ENCODE data around the gene NTSR1.

NTSR1 gene

GRCh38 chr20:62708591-62709536 is at the start of gene NTSR1:
Gene NTSR1, plus strand, starts transcription at chr20:62708836. Its CDS starts 372 bp downstream, at chr20:62709208.
- in situ Hi-C loops (cut with HindIII; ENCODE audit: low sequenced_read_pairs): no loop called here

DNA sequence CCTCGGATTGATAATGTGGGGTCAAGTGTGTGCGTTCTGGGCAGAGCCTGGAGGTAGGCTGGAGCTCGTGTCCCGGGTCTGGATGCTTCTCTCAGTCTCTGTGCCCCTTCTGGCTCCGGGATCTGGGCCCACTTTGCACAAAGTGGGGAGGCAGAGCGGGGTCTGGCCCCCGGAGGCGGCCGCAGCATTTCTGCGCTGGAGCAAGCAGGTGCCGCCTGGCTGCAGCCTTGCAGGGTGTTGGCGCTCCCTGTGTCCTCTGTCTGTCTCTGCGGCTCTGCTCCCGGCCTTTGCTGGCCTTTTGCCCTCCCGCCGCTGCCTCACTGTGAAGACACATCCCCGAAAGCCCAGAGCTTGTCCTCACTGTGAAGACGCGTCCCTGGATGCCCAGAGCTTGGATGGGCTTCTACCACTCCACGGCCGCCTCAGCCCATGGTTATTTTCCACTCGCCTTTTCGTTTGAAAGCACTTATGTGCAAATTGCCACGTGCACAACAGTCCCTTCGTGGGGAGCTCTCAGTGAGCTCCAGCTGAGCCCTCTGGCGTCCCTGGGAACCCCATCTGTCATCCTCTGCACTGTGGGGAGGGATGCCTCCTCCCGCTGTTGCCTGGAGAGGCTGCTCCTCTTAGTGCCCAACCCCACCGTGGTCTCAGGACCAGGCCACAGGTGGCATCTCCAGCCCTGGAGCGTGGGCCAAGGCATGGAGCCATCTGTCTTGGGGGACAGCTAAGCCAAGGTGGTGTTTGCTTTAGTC is 49.0 kb upstream of the NTSR1 start:
- in situ Hi-C loops (cut with HindIII; ENCODE audit: low sequenced_read_pairs): no loop called here

- in situ Hi-C loops (cut with HindIII; ENCODE audit: low sequenced_read_pairs): no loop called here
Measured at GRCh38 chr20:62660240-62660615, 48.4 kb upstream of the NTSR1 start.

DNA sequence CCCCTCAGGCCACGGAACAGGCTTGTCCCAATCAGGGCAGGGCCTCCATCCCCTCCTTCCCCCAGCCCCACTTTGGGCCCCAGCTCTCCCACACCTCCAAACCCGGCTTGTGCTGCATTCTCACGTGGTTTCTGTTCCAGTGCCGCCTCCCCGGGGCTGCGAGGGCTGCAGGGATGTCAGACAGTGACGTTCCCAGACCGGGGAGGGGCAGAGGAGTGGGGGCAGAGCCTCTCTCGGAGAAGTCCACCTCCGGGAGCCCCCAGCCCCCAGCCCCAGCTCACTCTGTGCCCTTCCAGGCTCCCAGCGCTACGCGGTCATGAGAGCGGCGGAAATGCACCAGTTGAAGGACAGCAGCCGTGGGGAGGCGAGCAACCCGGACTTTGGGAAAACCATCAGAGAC is 47.9 kb upstream of the NTSR1 start:
- in situ Hi-C loops (cut with HindIII; ENCODE audit: low sequenced_read_pairs): no loop called here

GRCh38 chr20:62661647-62662046 is 47.0 kb upstream of the NTSR1 start:
- in situ Hi-C loops (cut with HindIII; ENCODE audit: low sequenced_read_pairs): no loop called here

DNA sequence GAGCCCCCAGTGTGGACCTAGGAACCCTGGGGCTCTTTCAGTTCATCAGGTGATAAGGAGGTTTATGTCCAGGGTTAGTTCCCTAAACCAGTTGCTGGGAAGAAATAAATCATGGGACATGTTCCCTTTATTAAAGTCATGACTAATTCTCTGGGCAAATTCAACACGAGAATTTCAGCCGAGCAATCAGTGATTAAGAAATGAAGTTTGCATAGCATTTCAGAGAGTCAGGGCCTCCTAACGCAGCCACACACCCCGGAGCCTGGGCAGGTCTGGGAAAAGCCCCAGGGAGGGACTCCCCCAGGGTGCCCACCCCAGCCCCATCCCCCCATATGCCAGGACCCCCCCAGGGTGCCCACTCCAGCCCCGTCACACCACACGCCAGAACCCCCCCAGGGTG is 46.2 kb upstream of the NTSR1 start:
- in situ Hi-C loops (cut with HindIII; ENCODE audit: low sequenced_read_pairs): no loop called here

- in situ Hi-C loops (cut with HindIII; ENCODE audit: low sequenced_read_pairs): no loop called here
Measured at GRCh38 chr20:62663145-62664018, 45.3 kb upstream of the NTSR1 start.

DNA sequence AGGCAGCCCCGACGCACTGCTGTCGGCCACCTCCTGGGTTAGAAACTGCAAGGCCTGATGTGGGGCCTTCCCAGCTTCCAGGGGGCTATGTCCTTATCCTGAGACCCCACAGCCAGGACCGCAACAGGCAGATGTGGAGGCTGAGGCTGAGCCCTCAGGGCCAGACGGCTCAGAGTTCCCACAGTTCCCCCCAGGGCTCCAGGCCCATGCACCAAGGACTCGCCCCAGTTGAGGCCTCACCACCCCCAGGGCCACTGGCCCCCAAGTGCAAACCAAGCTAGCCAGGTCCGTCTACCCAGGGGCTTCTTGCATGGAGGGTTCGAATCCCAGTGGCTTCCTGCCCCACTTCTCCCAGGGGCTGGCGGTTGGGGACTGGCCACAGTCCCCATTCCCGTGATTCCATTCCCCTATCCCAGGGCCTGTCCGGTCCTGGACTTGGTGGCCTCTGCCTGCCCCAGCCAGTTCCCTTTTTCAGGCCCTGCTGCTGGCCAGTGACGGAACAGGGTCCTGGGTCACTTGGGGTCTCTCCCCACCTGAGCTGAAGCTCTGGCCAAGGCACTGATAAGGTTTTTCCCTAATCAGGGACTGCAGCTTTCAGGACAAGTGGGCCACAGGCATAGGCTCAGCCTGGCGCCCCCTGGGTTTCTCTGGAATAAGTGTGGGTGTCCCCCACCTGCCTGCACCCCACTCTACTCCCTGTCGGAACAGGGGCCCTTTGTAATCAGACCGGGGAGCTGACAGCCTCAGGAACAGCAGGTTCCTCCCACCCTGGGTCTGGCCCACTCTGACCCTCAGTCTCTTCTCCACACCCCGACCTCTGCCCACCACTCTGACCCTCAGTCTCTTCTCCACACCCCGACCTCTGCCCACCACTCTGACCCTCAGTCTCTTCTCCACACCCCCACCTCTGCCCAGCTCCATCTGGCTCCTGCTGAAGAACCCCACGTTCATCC is 44.3 kb upstream of the NTSR1 start:
- in situ Hi-C loops (cut with HindIII; ENCODE audit: low sequenced_read_pairs): no loop called here

GRCh38 chr20:62665153-62665754 is 43.4 kb upstream of the NTSR1 start:
- in situ Hi-C loops (cut with HindIII; ENCODE audit: low sequenced_read_pairs): loop anchor here (5.0 kb wide), 2 partner anchors 72 to 107 kb away; no protein-coding TSS in a partner anchor

- in situ Hi-C loops (cut with HindIII; ENCODE audit: low sequenced_read_pairs): loop anchor here (5.0 kb wide), 2 partner anchors 71 to 106 kb away; no protein-coding TSS in a partner anchor
Measured at GRCh38 chr20:62665826-62666735, 42.6 kb upstream of the NTSR1 start.

DNA sequence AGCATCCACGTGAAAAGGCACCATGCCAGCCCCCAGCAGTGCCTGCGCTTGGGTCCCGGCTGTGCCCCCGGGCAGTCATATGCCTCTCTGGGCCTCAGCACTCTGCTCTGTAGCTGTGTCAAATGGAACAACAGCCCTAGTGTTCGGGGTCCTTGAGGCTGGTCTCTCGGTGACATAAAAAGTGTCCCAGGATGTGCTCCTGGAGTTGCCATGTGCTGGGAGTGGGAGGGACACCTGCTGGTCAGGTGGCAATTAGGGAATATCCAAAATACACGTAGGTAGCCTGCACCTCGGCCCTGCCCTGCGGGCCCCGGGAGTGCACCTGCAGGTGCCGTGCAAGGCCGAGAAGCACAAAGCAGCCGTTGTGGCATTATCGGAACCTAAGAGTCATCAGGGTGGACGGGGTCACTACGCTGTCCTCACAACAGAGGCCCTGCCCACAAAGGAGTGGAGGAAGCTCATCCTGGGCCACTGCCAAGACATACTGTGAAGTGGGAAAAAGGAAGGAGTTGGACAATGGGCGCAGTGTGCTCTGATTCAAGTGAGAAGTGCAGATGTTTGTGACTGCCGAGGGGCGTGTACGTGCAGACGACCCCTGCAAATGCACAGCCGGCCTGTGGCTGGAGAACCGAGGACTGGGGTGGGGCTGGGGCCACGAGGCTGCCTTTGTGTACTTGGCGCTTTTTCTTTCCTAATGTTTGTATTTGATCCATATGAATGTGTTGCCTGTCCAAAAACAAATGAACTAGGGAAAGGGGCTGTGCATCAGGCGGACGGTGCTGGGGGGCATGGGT is 41.7 kb upstream of the NTSR1 start:
- in situ Hi-C loops (cut with HindIII; ENCODE audit: low sequenced_read_pairs): loop anchor here (5.0 kb wide), 2 partner anchors 70 to 105 kb away; no protein-coding TSS in a partner anchor

DNA sequence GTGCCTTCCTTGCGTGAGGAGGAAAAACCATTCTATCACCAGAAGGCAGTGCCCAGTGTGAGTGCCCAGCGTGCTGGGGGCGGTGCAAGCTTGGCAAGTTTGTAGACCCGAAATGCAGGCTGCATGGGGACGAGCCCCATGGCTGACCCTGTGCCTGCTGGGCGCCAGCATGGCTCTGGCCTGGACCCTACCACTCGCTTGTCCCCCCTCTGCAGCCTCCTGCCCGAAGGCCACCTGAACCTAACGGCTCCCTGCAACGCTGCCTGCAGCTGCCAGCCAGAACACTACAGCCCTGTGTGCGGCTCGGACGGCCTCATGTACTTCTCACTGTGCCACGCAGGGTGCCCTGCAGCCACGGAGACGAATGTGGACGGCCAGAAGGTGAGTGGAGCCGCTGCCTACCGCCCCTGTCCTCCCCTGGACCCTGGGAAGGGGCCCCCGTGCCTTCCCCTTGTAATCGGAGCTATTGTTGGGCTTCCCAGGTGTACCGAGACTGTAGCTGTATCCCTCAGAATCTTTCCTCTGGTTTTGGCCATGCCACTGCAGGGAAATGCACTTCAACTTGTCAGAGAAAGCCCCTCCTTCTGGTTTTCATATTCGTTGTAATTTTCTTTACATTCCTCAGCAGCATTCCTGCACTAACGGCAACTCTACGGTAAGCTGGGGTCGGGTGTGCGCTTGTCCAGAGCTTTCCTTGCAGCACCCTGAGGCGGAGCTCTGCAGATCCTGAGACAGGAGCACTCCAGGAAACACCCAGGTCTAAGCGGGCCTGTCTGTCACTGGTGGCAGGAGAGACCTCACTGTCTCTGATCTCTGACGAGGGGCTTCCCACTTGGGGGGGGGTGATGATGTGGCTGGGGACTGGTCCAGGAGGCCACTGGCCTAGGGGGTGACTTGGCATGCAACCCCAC is 40.9 kb upstream of the NTSR1 start:
- in situ Hi-C loops (cut with HindIII; ENCODE audit: low sequenced_read_pairs): loop anchor here (5.0 kb wide), 2 partner anchors 70 to 105 kb away; no protein-coding TSS in a partner anchor

DNA sequence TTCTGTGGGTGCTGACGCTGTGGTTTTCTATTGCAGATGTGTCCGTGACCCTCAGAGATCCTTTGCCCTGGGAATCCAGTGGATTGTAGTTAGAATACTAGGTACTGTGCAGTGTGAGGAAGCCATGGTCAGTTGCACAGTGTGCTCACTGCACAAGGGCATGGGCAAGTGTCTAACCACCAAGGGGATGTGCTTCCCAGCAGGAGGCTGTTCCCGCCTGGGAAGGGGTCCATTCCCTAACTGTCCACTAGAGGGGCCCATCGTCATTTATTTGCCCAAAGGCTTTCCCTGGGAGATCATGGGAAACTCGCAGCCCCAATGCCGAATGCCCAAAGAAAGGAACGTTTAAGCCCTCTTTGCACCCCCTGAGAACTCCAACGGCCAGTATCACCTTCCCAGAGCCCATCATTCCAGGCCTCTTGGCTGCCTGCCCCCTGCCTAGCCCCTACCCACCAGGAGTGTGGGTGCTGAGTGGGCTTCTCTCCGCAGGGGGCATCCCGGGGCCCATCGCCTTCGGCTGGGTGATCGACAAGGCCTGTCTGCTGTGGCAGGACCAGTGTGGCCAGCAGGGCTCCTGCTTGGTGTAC is 40.1 kb upstream of the NTSR1 start:
- in situ Hi-C loops (cut with HindIII; ENCODE audit: low sequenced_read_pairs): loop anchor here (5.0 kb wide), 2 partner anchors 69 to 104 kb away; no protein-coding TSS in a partner anchor

- in situ Hi-C loops (cut with HindIII; ENCODE audit: low sequenced_read_pairs): loop anchor here (5.0 kb wide), 2 partner anchors 68 to 103 kb away; no protein-coding TSS in a partner anchor
Measured at GRCh38 chr20:62669249-62669648, 39.4 kb upstream of the NTSR1 start.

GRCh38 chr20:62670156-62670555 is 38.5 kb upstream of the NTSR1 start:
- in situ Hi-C loops (cut with HindIII; ENCODE audit: low sequenced_read_pairs): no loop called here

DNA sequence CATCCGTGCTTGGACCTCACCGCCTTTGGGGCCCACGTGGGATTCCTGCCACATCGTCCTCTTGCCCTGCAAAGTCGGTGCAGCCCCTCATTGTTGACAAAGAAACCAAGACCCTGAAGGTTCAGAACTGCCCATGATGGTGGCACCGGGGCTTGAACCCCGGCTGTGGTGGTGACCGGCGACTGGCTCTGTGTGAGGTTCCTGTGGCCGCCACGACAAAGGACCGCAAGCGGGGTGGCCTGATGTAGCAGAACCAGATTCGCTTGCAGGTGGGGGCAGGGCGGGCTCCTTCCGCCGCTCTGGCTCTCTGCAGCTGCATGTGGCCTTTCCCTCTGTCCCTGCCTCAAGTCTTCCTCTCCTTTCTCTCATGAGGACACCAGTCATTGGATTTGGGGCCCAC is 37.6 kb upstream of the NTSR1 start:
- in situ Hi-C loops (cut with HindIII; ENCODE audit: low sequenced_read_pairs): no loop called here
